HUDEP-2 (cell line): Measurements from ENCODE around the gene OR10K1.
A peak's percentile ranks its signal among the peaks of the same experiment; 100 is the strongest.
"Not testable (repeated sequence)": the region's sequence is repeated elsewhere in the genome, so short reads cannot be mapped to it uniquely, and the experiment has no call there.

ENCODE experiments used
- DNase-seq, 76 experiments: peaks; one replicate each; lab custom pipeline; 2025; ENCODE audit not compliant: unreplicated experiment in 76 of 76; lab: John Stamatoyannopoulos, UW

The OR10K1 gene, protein sequence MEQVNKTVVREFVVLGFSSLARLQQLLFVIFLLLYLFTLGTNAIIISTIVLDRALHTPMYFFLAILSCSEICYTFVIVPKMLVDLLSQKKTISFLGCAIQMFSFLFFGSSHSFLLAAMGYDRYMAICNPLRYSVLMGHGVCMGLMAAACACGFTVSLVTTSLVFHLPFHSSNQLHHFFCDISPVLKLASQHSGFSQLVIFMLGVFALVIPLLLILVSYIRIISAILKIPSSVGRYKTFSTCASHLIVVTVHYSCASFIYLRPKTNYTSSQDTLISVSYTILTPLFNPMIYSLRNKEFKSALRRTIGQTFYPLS

DNA sequence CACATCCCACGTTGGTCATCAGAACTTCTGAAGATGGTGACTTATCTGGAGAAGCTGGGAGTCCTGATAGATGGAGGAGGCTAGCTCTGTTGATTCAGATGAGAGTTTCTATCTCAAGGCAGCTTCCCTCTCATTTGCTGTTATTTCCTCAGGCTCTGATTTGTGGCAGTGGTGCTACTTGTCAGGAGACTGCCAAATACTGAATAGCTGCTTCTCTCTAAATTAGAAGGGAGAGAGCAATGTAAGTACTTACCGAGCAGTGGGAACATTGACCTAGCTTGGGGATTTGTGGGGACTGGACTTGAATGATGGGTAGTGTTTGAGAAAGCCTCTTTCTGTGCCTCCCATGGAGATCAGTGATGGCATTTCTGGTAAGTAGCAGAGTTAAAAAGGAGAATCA lies at the start of gene OR10K1:
OR10K1 (plus strand) TSS at position 301 of the 400 bp plus-strand sequence. CDS start 3,728 bp downstream, outside the sequence.
- no peak for DNase-seq

DNA sequence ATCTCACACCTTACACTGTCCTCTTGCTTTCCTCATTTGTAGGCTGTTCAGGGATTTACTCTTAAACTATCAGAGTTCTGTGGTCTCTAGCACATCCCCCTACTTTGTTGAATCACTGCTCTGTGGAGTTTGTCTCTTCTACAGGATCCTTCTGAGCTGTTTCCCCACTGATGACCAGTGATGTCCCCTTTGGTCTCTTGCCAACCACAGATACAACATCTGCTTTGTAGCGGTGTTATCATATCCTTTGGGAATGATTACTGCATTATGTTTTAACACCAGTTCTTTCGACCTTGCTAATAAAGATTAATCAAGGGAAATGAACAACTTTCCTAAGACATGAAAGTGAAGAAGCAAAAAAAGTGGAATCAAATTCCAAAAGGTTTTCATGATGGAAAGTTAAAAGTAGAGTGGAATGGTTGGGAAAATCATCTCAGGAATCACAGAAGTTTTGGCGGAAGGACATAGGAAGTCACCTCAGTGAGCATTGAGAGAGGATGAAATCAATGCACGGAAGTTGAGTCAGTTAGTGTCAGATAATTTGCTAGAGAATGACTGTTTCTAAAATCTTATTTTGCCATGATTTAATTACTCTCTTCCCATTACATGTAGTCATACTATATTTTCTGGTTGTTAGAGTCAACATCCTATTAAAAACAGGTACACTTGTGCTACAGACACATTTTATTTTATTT lies 46.8 kb upstream of the OR10K1 start:
- DNase-seq, result no peak

GRCh38 chr1:158417586-158417985 lies 44.0 kb upstream of the OR10K1 start:
- DNase-seq, result no peak

- DNase-seq, result no peak
Measured at GRCh38 chr1:158422212-158422611, 39.4 kb upstream of the OR10K1 start.

DNA sequence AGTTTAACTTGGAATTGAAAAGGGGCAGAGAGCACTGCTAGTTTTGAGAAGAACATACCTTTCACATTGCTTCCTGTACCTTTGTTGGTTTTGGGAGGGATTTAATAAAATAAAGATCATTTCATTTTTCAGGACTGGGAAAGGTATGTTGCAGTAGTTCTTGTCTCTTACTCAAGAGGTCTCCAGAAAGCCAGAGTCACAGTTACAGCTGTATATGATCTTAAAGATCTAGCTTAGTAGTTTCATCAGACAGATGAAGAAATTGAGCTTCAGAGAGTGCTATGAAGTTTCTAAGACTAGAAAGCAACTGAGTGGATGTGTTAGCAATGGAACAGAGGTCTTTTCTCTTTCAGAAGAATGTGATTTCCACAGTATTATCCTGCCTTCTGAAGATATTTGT lies 36.6 kb upstream of the OR10K1 start:
- no peak for DNase-seq

GRCh38 chr1:158426137-158426536 lies 35.5 kb upstream of the OR10K1 start, which contains the start of gene OR10K2:
Gene OR10K2 (minus strand): TSS chr1:158426237. CDS start chr1:158420866, 5,371 bp downstream.
- no peak for DNase-seq

GRCh38 chr1:158430163-158430562 lies 31.5 kb upstream of the OR10K1 start:
- DNase-seq, result not testable (repeated sequence)

DNA sequence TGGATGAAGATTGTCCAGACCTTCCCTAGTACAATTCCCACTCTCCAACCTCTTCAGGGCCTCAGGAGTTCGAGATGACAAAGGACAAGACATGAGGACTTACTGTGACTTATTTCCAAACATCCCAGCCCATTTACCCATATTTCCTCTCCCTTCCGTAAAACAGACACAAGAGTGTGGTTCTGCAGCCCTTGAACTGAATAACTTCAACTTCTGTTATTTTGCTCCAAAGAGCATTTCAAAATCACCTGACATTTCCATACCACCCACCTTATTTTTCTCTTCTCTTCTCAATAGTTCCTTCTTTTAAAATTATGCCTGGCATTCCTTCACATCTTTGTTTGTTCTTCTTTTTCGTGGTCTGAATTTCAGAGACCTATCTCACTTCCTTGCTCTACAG lies 26.9 kb upstream of the OR10K1 start:
- no peak for DNase-seq

- DNase-seq, result no peak
Measured at GRCh38 chr1:158445376-158445775, 16.3 kb upstream of the OR10K1 start.

DNA sequence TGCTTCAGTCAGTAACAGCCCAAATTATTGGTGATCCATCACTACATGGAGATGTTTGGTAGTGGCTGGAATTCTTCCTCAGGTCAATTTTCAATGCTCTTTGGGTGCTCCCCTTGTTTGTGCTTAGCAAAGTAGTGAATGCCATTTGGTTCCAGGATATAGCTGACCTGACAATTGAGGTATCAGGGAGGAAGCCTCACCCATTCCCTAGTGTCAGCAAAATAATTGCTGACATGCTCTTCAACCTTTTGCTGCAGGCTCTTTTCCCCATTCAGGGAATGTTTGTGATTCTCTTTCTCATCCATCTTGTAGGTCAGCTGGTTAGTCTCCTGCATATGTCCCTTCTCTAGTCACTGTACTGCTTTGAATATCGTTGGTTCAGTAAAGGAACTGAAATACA lies 7.1 kb upstream of the OR10K1 start:
- no peak for DNase-seq

- DNase-seq, result no peak
Measured at GRCh38 chr1:158457246-158457645, 4.4 kb upstream of the OR10K1 start.

DNA sequence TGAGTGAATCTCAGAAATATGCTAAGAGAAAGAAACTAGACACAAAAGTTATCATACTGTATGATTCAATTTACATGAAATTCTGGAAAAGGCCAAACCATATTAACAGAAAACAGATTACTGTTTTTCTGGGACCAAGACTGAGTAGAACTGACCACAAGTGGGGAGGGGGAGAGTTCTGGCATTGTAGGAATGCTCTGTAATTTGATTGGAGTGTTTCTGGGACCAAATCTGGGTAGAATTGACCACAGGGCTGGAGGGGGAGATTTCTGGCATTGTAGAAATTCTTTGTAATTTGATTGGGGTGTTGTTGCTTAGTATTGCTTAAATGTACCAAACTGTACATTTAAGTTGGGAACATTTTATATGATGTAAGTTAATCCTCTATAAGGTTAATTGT lies 3.4 kb upstream of the OR10K1 start:
- no peak for DNase-seq

DNA sequence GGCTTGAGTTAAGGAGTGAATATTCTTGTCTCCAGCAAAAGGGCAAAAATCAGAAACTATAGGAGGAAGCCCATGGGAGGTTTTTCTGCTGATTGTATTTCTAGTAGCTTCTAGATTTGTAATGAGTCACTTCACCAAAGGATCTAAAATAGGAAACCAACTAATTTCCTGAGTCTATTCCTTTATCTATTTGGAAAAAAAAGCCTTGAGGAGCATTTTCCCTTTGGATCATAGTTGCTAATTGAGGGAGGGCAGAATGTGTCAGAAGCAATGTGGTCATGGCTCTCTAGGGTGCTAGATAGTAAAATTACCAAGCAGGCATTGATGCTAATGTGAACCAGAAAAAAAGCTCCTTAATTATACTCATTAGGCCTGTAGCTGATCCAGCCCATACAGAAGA lies 10.3 kb downstream of the OR10K1 start, which contains the start of gene OR10R2:
OR10R2 (plus strand) TSS at position 301 of the 400 bp plus-strand sequence. CDS start 106 bp downstream, outside the sequence.
- no peak for DNase-seq

DNA sequence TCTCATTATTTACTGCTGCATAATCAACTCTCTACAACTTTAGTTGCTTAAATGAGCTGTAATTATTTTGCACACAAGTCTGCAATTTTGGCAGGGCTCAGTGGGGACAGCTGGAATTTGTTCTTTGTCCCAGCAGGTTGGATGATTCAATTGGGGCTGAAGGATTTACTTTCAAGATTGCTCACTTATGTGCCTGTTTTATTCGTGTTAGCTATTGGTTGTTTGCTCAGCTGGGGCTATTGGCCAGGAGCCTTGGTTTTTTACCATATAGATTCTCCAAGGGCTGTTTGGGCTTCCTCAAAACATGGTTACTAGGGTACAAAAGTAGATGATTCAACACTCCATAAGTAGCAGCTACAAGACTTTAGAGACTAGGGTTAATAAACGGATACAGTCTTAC lies 23.8 kb downstream of the OR10K1 start:
- DNase-seq, result no peak

DNA sequence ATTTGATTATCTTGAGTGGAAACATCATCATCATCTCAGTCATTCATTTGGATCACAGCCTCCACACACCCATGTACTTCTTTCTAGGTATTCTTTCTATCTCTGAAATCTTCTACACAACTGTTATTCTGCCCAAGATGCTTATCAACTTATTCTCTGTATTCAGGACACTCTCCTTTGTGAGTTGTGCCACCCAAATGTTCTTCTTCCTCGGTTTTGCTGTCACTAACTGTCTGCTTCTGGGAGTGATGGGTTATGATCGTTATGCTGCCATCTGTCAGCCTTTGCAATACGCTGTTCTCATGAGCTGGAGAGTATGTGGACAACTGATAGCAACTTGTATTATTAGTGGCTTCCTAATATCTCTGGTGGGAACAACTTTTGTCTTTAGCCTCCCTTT lies 29.7 kb downstream of the OR10K1 start:
- no peak for DNase-seq

- DNase-seq, result no peak
Measured at GRCh38 chr1:158493054-158493453, 31.4 kb downstream of the OR10K1 start.

- no peak for DNase-seq
Measured at GRCh38 chr1:158494796-158495195, 33.2 kb downstream of the OR10K1 start.

- DNase-seq, result peak in 1 of 76 experiments; percentile 3
Measured at GRCh38 chr1:158496374-158496773, 34.7 kb downstream of the OR10K1 start.

DNA sequence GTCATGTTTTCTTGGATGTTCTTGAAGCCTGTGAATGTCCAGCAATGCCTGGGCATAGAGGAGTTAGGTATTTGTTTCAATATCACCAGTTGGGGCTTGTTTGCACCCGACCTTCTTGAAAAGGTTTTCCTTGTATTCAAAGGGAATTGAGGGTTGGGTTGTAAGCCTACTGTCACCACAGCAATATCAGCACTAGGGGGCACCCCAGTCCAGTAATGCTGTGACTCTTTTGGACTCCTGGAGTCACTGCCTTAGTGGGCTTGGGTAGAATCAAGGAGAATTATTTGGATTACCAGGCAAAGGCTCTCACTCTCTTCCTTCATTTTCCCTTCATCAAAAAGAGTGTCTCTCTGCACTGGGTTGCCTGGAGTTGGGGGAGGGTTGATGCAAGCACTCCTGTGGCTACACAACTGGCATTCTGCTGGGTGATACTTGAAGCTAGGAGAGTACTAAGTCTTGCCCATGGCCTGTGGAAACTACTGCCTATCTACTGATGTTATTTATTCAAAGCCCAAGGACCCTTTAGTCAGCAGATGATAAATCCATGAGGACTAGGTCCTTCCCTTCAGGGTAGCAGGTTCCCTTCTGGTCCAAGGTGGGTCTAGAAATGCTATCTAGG lies 44.8 kb downstream of the OR10K1 start:
- peak in 38 of 76 experiments; percentile 1 to 58 (median 19) for DNase-seq

GRCh38 chr1:158507511-158507910 lies 45.9 kb downstream of the OR10K1 start:
- DNase-seq, result no peak

GRCh38 chr1:158509471-158510156 lies 48.0 kb downstream of the OR10K1 start:
- DNase-seq, result peak in 1 of 76 experiments; percentile 1
